Measurements from ENCODE around the gene MFN1.

DNA sequence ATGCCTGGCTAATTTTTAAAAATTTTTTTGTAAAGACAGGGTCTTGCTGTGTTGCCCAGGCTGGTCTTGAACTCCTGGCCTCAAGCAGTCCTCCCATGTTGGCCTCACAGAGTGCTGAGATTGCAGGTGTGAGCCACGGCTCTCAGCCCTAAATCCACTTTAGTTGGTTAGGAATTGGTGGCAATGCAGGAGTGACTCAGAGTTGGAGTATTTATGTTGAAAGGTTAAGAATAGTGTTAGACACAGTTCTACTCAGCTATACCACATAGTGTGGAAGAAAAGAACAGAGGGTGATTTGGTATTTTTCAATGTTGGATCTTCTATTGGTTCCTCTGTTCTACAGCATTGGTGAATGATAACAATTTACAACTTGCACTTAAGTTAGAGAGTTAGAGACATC is 17.1 kb upstream of the MFN1 start:
- TF ChIP-seq POLR2AphosphoS5 (IDR thresholded peaks at IDR 0.05; ENCODE audit: low read depth, low read length) (no peak), SIN3A (IDR thresholded peaks at IDR 0.05; ENCODE audit: borderline replicate concordance, insufficient read depth, low read length) (no peak)

Measured in PFSK-1 (cell line).